Endothelial cell (in vitro differentiated cells): ENCODE results near the gene PRKG1. TPM values are rescaled to one million over a fixed set of nuclear protein-coding genes. Genes with fewer than 3 reads are reported as not detected.

Experiments
- DNase-seq: peaks from one replicate; pipeline ENCODE4 v3.0.0; 2021; ENCODE audit warnings: low spot score
- H3K27ac Mint-ChIP-seq: one replicate; pipeline ENCODE4 v1.8.0; 2021; ENCODE audit warnings: mixed read lengths, inconsistent platforms; ENCODE audit not compliant: unreplicated experiment
- H3K27me3 Mint-ChIP-seq: one replicate; pipeline ENCODE4 v1.8.0; 2021; ENCODE audit warnings: mild to moderate bottlenecking, moderate library complexity, mixed read lengths, inconsistent platforms; ENCODE audit not compliant: unreplicated experiment
- H3K36me3 Mint-ChIP-seq: one replicate; pipeline ENCODE4 v1.8.0; 2021; ENCODE audit warnings: mild to moderate bottlenecking, low read depth, mixed read lengths, inconsistent platforms; ENCODE audit not compliant: unreplicated experiment
- H3K4me1 Mint-ChIP-seq: one replicate; pipeline ENCODE4 v1.8.0; 2021; ENCODE audit warnings: mild to moderate bottlenecking, mixed read lengths, inconsistent platforms; ENCODE audit not compliant: unreplicated experiment
- H3K4me3 Mint-ChIP-seq: one replicate; pipeline ENCODE4 v1.8.0; 2021; ENCODE audit warnings: mild to moderate bottlenecking, mixed read lengths, inconsistent platforms; ENCODE audit not compliant: unreplicated experiment
- H3K9me3 Mint-ChIP-seq: one replicate; pipeline ENCODE4 v1.8.0; 2021; ENCODE audit warnings: mixed read lengths, inconsistent platforms; ENCODE audit not compliant: unreplicated experiment
- CTCF ChIP-seq: fragments of 200-600 bp; sonication (generic); IDR thresholded peaks from one replicate; pipeline ENCODE4 v1.5.0; 2021; ENCODE audit warnings: antibody characterized with exemption; ENCODE audit not compliant: unreplicated experiment
- total RNA-seq: library from RNA; stranded (reverse); fragmentation: NEBNext Ultra II Directional; extraction: Animal tissue kit (Norgen Biotek cat#: 25700); gene quantifications from one replicate; pipeline ENCODE4 v1.2.1, GENCODE V29; 2021; ENCODE audit not compliant: unreplicated experiment

Gene PRKG1
- total RNA-seq, 1 donor from 2014 or later, result 10.7 TPM

GRCh38 chr10:51319173-51319435 lies 244.8 kb downstream of the PRKG1 start:
- H3K4me1 Mint-ChIP-seq, result no peaks in the 10 kb centered on the region
- H3K27me3 Mint-ChIP-seq, result peaks cover 1% of the 10 kb centered on the region
- TF ChIP-seq CTCF, result no peak
- H3K36me3 Mint-ChIP-seq, result no peaks in the 10 kb centered on the region
- H3K4me3 Mint-ChIP-seq, result no peak overlapping the region
- H3K9me3 Mint-ChIP-seq, result no peaks in the 10 kb centered on the region
- no peak for DNase-seq
- no peak overlapping the region for H3K27ac Mint-ChIP-seq

- peaks cover 1% of the 10 kb centered on the region for H3K27me3 Mint-ChIP-seq
- H3K36me3 Mint-ChIP-seq, result no peaks in the 10 kb centered on the region
- H3K27ac Mint-ChIP-seq, result no peak overlapping the region
- TF ChIP-seq CTCF, result no peak
- H3K4me3 Mint-ChIP-seq, result no peak overlapping the region
- H3K4me1 Mint-ChIP-seq, result no peaks in the 10 kb centered on the region
- DNase-seq, result no peak
- no peaks in the 10 kb centered on the region for H3K9me3 Mint-ChIP-seq
These were observed 247.0 kb downstream of the PRKG1 start for GRCh38 chr10:51321300-51321699.

- H3K9me3 Mint-ChIP-seq, result no peaks in the 10 kb centered on the region
- H3K4me3 Mint-ChIP-seq, result no peak overlapping the region
- no peak for TF ChIP-seq CTCF
- no peaks in the 10 kb centered on the region for H3K4me1 Mint-ChIP-seq
- H3K36me3 Mint-ChIP-seq, result no peaks in the 10 kb centered on the region
- H3K27me3 Mint-ChIP-seq, result peaks cover 1% of the 10 kb centered on the region
- no peak for DNase-seq
- H3K27ac Mint-ChIP-seq, result no peak overlapping the region
These were observed 247.7 kb downstream of the PRKG1 start for GRCh38 chr10:51321980-51322379.

GRCh38 chr10:51325649-51326048 lies 251.4 kb downstream of the PRKG1 start:
- Mint-ChIP-seq H3K27ac (no peak overlapping the region), H3K36me3 (no peaks in the 10 kb centered on the region), H3K4me3 (no peak overlapping the region), H3K4me1 (no peaks in the 10 kb centered on the region), H3K27me3 (no peaks in the 10 kb centered on the region), H3K9me3 (no peaks in the 10 kb centered on the region)
- no peak for TF ChIP-seq CTCF
- no peak for DNase-seq

GRCh38 chr10:51326174-51326573 lies 251.9 kb downstream of the PRKG1 start:
- H3K4me1 Mint-ChIP-seq, result no peaks in the 10 kb centered on the region
- H3K36me3 Mint-ChIP-seq, result no peaks in the 10 kb centered on the region
- DNase-seq, result no peak
- TF ChIP-seq CTCF, result no peak
- H3K4me3 Mint-ChIP-seq, result no peak overlapping the region
- H3K27me3 Mint-ChIP-seq, result no peaks in the 10 kb centered on the region
- H3K27ac Mint-ChIP-seq, result no peak overlapping the region
- H3K9me3 Mint-ChIP-seq, result no peaks in the 10 kb centered on the region
